ENCODE measurements around the gene TPX2. TPM values are rescaled to one million over a fixed set of nuclear protein-coding genes. Genes with fewer than 3 reads are reported as not detected.

TPX2 gene
- total RNA-seq, 1 donor = 18.5 TPM

- TF ChIP-seq CTCF (IDR thresholded peaks at IDR 0.05; ENCODE audit: extremely low read depth, low read depth, low read length) = peak; percentile 71
- Histone ChIP-seq H3K27me3 (ENCODE audit: insufficient read depth, low read length) (no peaks in the 10 kb centered on the region), H4K20me1 (ENCODE audit: insufficient read depth, low read length) (peaks cover 6% of the 10 kb centered on the region), H2AFZ (ENCODE audit: low read length) (peak within 1 kb of the TSS; percentile 92), H3K9me3 (ENCODE audit: low read depth, low read length) (no peaks in the 10 kb centered on the region), H3K27ac (ENCODE audit: low read depth, low read length) (peak within 1 kb of the TSS; percentile 97), H3K79me2 (ENCODE audit: insufficient read depth, low read length) (peaks cover 61% of the 10 kb centered on the region), H3K4me3 (ENCODE audit: insufficient read depth, low read length) (peak within 1 kb of the TSS; percentile 84), H3K4me1 (ENCODE audit: insufficient read depth, low read length) (peaks cover 52% of the 10 kb centered on the region), H3K36me3 (ENCODE audit: insufficient read depth, low read length) (peaks cover 23% of the 10 kb centered on the region), H3K4me2 (ENCODE audit: insufficient read depth, low read length) (peak within 1 kb of the TSS; percentile 93)
- DNase-seq (ENCODE audit: insufficient read length, low spot score, missing footprints) = peak; percentile 96
These were observed 16.6 kb upstream of the TPX2 start, which contains the start of gene BCL2L1 for GRCh38 chr20:31722257-31723068. TSS of gene BCL2L1 (minus strand) at chr20:31722868. CDS start at chr20:31722218, 650 bp downstream.

DNA sequence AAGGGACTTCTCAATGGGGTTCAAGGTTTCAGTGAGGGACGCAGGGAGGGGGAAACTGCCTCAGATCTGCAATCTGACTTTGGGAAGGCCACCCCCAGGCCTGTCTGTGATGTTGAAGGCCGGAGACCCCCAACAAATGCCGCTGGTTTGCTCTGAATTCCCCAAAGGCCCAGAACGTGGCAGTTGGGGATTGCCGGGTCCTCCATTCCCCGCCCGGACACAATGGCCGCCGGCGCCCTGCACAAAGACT, 16.1 kb upstream of the TPX2 start:
- Histone ChIP-seq H2AFZ (ENCODE audit: low read length) (peak overlapping the region; percentile 92), H3K4me1 (ENCODE audit: insufficient read depth, low read length) (peaks cover 50% of the 10 kb centered on the region), H4K20me1 (ENCODE audit: insufficient read depth, low read length) (peaks cover 6% of the 10 kb centered on the region), H3K27ac (ENCODE audit: low read depth, low read length) (peak overlapping the region; percentile 97), H3K36me3 (ENCODE audit: insufficient read depth, low read length) (peaks cover 20% of the 10 kb centered on the region), H3K79me2 (ENCODE audit: insufficient read depth, low read length) (peaks cover 55% of the 10 kb centered on the region), H3K4me3 (ENCODE audit: insufficient read depth, low read length) (peak overlapping the region; percentile 84), H3K27me3 (ENCODE audit: insufficient read depth, low read length) (no peaks in the 10 kb centered on the region), H3K9me3 (ENCODE audit: low read depth, low read length) (no peaks in the 10 kb centered on the region), H3K4me2 (ENCODE audit: insufficient read depth, low read length) (peak overlapping the region; percentile 93)
- peak; percentile 87 for DNase-seq (ENCODE audit: insufficient read length, low spot score, missing footprints)
- TF ChIP-seq CTCF (IDR thresholded peaks at IDR 0.05; ENCODE audit: extremely low read depth, low read depth, low read length) = no peak

DNA sequence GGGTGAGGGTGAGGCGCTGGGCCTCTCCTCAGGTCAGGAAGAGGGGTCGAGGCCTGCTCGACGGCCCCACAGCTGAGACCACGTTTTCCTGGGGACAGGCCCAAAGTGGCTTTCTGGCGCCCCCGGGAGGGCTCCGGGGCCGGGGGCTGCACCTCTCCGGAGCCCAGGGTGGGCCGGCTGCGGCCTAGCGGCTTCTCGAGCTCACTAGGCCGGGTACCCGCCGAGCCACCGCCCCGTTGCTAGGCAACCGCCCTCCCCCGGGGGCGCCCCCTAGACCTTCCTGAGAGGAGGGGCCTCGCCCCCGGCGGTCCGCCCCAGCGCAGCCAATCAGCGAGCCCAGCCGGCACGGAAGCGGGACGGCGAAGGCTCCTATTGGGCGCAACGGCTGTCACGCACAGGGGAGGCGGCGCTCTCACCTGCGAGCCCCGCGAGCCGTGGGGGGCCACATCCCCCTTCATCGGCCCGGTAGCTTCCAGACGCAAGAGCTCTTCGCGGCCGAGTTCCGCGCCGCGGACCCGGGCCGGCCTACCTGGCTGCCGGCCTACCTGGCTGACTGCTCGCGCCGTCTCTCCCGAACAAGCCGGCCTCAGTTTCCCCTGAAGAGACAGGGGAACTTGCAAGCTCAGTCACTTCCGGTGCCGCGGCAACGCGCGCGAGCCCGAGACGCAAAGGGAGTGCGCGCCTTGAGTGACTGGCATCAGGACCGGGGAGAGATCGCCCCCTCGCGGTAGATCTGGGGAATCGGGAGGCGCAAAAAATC, 15.6 kb upstream of the TPX2 start:
- peaks cover 6% of the 10 kb centered on the region for H4K20me1 ChIP-seq (ENCODE audit: insufficient read depth, low read length)
- peak overlapping the region; percentile 97 for H3K27ac ChIP-seq (ENCODE audit: low read depth, low read length)
- peak; percentile 93 for TF ChIP-seq CTCF (IDR thresholded peaks at IDR 0.05; ENCODE audit: extremely low read depth, low read depth, low read length)
- H3K4me2 ChIP-seq (ENCODE audit: insufficient read depth, low read length) = peak overlapping the region; percentile 93
- H3K9me3 ChIP-seq (ENCODE audit: low read depth, low read length) = no peaks in the 10 kb centered on the region
- peaks cover 52% of the 10 kb centered on the region for H3K79me2 ChIP-seq (ENCODE audit: insufficient read depth, low read length)
- peaks cover 17% of the 10 kb centered on the region for H3K36me3 ChIP-seq (ENCODE audit: insufficient read depth, low read length)
- peak overlapping the region; percentile 92 for H2AFZ ChIP-seq (ENCODE audit: low read length)
- peak; percentile 99 for DNase-seq (ENCODE audit: insufficient read length, low spot score, missing footprints)
- H3K4me1 ChIP-seq (ENCODE audit: insufficient read depth, low read length) = peaks cover 49% of the 10 kb centered on the region
- H3K27me3 ChIP-seq (ENCODE audit: insufficient read depth, low read length) = no peaks in the 10 kb centered on the region
- peak overlapping the region; percentile 84 for H3K4me3 ChIP-seq (ENCODE audit: insufficient read depth, low read length)

DNA sequence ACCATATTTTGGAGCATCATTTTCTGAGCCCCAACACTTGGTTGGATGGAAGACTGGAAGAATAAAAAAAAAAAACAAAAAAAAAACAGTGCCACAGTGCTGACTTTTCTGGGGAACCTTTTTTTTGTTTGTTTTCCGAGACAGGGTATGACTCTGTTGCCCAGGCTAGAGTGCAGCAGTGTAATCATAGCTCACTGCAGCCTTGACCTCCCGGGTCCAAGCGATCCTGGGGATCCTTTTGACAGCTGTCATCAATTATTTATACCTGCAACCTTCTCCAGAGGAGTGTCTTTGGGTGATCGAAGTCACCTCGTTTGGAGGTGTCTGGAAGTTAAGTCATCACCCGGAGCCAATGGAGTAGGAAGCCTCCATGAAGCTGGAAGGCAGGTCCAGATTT, 7.8 kb upstream of the TPX2 start:
- peaks cover 21% of the 10 kb centered on the region for H3K4me1 ChIP-seq (ENCODE audit: insufficient read depth, low read length)
- peak overlapping the region; percentile 28 for H3K4me3 ChIP-seq (ENCODE audit: insufficient read depth, low read length)
- H4K20me1 ChIP-seq (ENCODE audit: insufficient read depth, low read length) = no peaks in the 10 kb centered on the region
- TF ChIP-seq CTCF (IDR thresholded peaks at IDR 0.05; ENCODE audit: extremely low read depth, low read depth, low read length) = no peak
- DNase-seq (ENCODE audit: insufficient read length, low spot score, missing footprints) = no peak
- H3K79me2 ChIP-seq (ENCODE audit: insufficient read depth, low read length) = no peaks in the 10 kb centered on the region
- peak overlapping the region; percentile 78 for H3K27ac ChIP-seq (ENCODE audit: low read depth, low read length)
- H2AFZ ChIP-seq (ENCODE audit: low read length) = peak overlapping the region; percentile 81
- H3K36me3 ChIP-seq (ENCODE audit: insufficient read depth, low read length) = no peaks in the 10 kb centered on the region
- H3K9me3 ChIP-seq (ENCODE audit: low read depth, low read length) = no peaks in the 10 kb centered on the region
- peak overlapping the region; percentile 69 for H3K4me2 ChIP-seq (ENCODE audit: insufficient read depth, low read length)
- no peaks in the 10 kb centered on the region for H3K27me3 ChIP-seq (ENCODE audit: insufficient read depth, low read length)
